ENCODE measurements around the gene HSD17B11.

GRCh38 chr4:87428979-87429378 lies 38.0 kb upstream of the HSD17B11 start:
- no peak for TF ChIP-seq ZFP37 (tag by site-specific recombination; IDR thresholded peaks at IDR 0.05)
- TF ChIP-seq, protein P1, sequence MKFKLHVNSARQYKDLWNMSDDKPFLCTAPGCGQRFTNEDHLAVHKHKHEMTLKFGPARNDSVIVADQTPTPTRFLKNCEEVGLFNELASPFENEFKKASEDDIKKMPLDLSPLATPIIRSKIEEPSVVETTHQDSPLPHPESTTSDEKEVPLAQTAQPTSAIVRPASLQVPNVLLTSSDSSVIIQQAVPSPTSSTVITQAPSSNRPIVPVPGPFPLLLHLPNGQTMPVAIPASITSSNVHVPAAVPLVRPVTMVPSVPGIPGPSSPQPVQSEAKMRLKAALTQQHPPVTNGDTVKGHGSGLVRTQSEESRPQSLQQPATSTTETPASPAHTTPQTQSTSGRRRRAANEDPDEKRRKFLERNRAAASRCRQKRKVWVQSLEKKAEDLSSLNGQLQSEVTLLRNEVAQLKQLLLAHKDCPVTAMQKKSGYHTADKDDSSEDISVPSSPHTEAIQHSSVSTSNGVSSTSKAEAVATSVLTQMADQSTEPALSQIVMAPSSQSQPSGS (tag by site-specific recombination; IDR thresholded peaks at IDR 0.05; ENCODE audit: low read depth): no peak
- no peak for TF ChIP-seq SETDB1 (IDR thresholded peaks at IDR 0.05; ENCODE audit: insufficient read length, low read length)
- TF ChIP-seq CTCF (tag by site-specific recombination; IDR thresholded peaks at IDR 0.05): no peak
- TF ChIP-seq ZNF354C (tag by site-specific recombination; IDR thresholded peaks at IDR 0.05; ENCODE audit: borderline replicate concordance, low read depth): no peak

Measured in HEK293 (cell line).